GM21390 (cell line): ENCODE measurements around the gene ZC3H7B.
"Not testable (repeated sequence)": the region's sequence is repeated elsewhere in the genome, so short reads cannot be mapped to it uniquely, and the experiment has no call there.

ENCODE experiments used
- ATAC-seq: cut with Tn5 transposase; IDR thresholded peaks from one replicate; pipeline ENCODE4 v1.9.1; 2021; ENCODE audit not compliant: unreplicated experiment

Gene ZC3H7B

DNA sequence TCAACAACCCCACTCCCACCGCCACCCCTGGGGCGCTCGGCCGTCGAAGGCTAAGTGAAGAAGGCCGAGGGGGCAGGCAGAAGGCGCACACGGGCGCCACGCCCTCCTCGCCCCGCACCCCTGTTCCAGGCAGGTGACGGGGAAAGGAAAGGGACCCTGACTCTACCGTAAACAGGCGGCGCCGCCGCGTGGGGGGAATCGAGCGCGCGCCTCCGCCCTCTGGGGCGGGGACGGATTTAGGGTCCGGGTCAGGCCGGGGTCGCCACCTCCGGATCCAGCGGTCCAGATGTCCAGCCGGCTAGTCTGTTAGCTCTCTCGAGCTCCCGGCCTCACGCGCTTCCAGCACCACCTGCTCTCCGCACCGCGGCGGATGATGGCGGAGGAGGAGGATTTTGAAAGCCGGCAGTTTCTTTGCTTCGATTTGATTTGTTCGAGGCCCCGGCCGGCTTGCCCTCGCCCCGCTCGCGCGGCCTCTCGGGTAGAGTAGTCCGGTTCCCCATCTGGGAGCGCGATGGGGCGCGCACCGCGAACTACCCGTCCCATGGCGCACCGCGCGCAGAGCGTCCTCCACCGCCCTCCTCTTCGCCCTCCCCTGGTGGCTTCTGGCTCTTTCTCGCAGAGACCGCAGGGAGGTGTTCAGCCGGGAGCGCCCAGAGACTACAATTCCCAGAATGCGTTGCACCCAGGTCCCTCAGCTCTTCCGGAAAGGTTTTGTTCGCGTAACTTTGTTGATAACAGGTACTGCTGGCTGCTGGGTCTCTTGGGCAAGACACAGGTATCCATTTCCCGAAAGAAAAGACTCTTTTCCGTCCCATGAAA, 15.3 kb upstream of the ZC3H7B start, which contains the start of gene RANGAP1:
Gene RANGAP1 (minus strand): TSS at position 368 of the 819 bp plus-strand sequence. CDS start 5,143 bp downstream, outside the sequence.
- peak; percentile 93 for ATAC-seq

GRCh38 chr22:41286639-41287091, 14.7 kb upstream of the ZC3H7B start:
- ATAC-seq, result peak; percentile 8

GRCh38 chr22:41288245-41288946, 12.9 kb upstream of the ZC3H7B start:
- no peak for ATAC-seq

GRCh38 chr22:41289671-41290070, 11.7 kb upstream of the ZC3H7B start:
- ATAC-seq, result no peak

DNA sequence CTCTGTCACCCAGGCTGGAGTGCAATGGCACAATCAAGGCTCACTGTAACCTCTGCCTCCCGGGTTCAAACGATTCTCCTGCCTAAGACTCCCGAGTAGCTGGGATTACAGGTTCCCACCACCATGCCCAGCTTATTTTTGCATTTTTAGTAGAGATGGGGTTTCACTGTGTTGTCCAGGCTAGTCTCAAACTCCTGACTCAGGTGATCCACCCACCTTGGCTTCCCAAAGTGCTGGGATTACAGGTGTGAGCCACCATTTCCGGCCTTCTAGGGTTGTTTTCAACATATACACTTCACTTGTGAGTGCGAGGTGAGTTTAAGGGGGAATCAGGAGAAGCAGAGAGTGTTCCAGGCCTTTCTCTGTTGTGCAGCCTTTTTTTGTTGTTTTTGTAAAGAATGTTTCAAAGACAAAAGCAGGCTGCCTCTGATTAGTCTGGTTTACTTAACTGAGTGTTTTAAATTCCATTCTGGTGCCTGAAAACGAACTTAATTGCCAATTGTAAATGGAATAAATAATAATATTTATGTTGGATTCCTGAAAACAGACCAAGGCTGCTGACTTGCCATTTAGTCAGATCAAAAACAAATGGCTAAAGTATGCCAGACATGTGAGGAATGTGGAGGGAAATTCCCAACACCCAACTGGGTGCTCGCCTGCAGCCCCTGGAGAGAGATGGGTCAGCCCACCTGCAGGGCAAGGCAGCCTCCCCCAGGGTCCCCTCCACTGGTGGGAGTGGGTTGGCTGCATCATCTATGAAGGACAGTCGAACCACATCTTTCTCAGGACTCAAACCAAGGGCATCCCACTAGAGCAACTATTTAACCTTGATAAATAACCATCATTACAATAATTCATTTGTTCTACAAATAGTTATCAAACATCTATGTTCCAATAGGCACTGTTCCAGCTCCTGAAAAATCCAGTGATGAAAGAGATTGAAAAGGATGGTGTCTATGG, 10.8 kb upstream of the ZC3H7B start:
- ATAC-seq, result no peak

- not testable (repeated sequence) for ATAC-seq
Measured at GRCh38 chr22:41294816-41295215, 6.5 kb upstream of the ZC3H7B start.

GRCh38 chr22:41296826-41297667, 4.3 kb upstream of the ZC3H7B start:
- no peak for ATAC-seq

GRCh38 chr22:41300661-41301060, 664 bp upstream of the ZC3H7B start:
- no peak for ATAC-seq

DNA sequence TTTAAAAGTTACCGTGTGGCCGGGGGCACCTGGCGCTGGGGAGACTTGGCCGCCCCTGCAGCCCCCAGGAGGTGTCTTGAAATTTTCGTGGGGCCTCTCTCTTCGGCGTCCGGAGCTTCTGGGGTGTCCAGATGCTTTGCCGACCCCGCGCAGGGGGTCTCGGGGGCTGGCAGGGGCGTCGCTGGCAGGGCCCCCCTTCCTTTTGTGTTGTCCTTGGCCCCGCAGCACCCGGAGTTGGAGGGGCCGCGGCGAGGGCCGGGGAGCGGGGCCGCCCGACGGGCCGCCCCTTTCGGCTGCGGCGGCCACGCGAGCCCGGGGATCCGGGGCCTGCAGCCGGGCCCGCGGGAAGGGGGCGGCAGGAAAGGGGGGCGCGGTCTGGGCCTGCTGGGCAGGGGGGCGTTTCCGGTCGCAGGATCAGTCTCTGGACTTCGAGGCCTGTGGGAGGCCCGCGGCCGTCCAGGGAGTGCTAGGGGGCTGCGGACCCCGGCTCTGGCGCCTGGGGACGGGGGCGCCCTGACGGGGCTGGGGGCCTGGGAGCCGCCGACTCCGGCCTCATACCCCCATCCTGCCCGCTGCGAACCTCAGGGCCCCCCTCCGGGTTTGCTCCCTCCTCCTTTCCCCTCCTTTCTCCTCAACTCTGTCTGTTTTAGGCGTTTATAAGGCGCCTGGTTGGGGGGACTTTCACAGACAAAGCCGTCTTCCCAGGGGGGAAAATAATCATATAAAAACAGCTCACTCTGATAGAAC, 869 bp downstream of the ZC3H7B start:
- no peak for ATAC-seq

DNA sequence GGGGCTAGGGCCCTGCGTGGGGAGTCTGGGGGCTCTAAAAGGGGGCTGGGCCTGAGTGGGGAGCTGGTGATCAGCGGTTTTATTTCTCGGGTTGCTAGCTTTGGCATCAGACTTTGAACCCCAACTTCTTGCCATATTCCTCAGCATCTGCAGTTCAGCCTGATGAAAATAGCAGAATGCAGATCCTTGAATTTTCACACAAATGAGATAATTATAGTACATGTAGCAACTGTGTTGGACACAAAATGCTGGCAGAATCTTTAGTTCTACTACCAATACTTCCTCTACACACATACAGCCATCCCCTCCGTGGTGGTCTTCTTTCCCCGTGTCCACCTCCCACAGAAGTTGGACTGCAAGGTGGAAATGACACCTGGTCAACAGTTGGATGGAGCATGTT, 1.5 kb downstream of the ZC3H7B start:
- ATAC-seq, result no peak

- ATAC-seq, result no peak
Measured at GRCh38 chr22:41305646-41306045, 4.3 kb downstream of the ZC3H7B start.

- no peak for ATAC-seq
Measured at GRCh38 chr22:41308054-41308453, 6.7 kb downstream of the ZC3H7B start.

DNA sequence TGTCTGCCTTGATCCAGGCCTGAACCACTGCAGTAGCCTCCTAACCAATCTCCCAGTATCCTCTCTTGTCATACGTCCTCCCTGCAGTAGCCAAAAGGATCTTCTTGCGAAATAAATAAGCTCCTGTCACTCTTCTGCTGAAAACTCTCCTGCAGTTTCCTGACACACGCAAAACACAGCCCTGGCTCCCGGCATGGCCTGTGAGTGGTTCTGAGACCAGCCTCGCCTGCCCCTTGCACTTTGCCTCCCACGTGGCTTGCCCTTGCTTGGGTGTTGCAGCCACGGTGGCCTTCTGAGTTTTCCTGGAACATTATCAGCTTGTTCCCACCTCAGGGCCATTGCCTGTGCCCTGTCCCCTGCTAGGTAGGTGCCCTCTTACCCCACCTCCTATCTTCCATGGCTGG, 7.2 kb downstream of the ZC3H7B start:
- no peak for ATAC-seq

GRCh38 chr22:41310336-41310735, 9.0 kb downstream of the ZC3H7B start:
- no peak for ATAC-seq

GRCh38 chr22:41311487-41311886, 10.2 kb downstream of the ZC3H7B start:
- ATAC-seq, result no peak

DNA sequence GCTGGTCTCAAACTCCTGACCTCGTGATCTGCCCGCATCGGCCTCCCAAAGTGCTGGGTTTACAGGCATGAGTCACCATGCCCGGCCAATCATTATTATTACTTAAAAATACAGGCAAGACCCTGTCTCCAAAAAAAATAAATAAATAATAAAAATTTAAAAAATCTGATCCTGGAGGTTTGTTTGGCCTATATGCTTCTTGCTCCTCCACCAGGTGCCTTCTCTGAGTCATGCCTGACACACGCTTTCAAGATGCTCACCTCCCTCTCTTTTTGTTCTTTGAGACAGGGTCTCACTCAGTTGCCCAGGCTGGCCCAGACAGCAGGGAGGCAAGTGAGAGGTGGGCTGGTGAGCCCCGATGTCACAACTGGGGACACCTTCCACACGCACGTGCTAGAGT, 13.5 kb downstream of the ZC3H7B start:
- no peak for ATAC-seq

DNA sequence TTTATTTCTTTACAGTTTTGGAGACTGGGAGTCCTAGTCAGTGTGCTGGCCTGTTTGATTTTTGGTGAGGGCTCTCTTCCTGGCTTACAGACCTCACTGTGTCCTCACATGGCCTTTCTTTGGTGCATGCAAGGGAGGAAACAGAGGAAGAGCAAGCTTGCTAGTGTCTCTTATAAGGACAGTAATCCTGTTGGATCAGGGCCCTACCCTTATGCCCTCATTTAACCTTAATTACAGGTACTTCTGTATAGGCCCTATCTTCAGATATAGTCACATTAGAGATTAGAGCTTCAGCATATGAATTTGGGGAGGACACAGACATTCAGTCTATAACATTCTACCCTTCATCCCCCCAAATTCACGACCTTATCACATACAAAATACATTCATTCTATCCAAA, 14.3 kb downstream of the ZC3H7B start:
- ATAC-seq, result no peak

- no peak for ATAC-seq
Measured at GRCh38 chr22:41320416-41321240, 19.3 kb downstream of the ZC3H7B start.
